ENCODE results near the gene GADL1.

DNA sequence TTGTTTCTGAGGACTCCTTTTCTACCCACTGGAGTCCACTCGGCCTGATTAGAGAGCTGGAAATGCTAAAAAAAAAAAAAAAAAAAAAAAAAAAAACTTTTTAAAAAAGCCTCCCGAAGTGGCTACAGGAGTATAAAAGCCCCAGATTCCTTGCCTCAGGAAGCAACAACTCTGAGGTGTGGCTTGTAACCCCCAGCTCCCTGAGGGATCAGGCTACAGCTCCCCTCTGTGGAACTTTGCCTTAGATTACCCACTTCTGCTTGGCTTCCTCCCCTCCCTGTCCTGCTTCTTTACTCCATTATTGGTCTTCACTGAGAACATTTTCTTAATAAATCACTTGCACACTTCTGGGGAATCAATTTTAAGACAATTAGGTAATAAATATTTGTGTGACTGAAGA, 49.7 kb upstream of the GADL1 start:
- TF ChIP-seq, protein P1, sequence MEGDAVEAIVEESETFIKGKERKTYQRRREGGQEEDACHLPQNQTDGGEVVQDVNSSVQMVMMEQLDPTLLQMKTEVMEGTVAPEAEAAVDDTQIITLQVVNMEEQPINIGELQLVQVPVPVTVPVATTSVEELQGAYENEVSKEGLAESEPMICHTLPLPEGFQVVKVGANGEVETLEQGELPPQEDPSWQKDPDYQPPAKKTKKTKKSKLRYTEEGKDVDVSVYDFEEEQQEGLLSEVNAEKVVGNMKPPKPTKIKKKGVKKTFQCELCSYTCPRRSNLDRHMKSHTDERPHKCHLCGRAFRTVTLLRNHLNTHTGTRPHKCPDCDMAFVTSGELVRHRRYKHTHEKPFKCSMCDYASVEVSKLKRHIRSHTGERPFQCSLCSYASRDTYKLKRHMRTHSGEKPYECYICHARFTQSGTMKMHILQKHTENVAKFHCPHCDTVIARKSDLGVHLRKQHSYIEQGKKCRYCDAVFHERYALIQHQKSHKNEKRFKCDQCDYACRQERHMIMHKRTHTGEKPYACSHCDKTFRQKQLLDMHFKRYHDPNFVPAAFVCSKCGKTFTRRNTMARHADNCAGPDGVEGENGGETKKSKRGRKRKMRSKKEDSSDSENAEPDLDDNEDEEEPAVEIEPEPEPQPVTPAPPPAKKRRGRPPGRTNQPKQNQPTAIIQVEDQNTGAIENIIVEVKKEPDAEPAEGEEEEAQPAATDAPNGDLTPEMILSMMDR (IDR thresholded peaks at IDR 0.05) = no peak
- no peak for TF ChIP-seq POLR2A (IDR thresholded peaks at IDR 0.05)
